ENCODE results near the gene TINAGL1.

GRCh38 chr1:31615939-31616338 lies 39.6 kb downstream of the TINAGL1 start:
- TF ChIP-seq POLR2A (IDR thresholded peaks at IDR 0.05; ENCODE audit: low read depth, low read length): no peak
- no peak for TF ChIP-seq POLR2AphosphoS5 (IDR thresholded peaks at IDR 0.05; ENCODE audit: low read depth, low read length)
